HG02759 (cell line): Measurements from ENCODE around the gene AHCYL2.
"Not testable (repeated sequence)": the region's sequence is repeated elsewhere in the genome, so short reads cannot be mapped to it uniquely, and the experiment has no call there.

Experiments
- ATAC-seq: cut with Tn5 transposase; IDR thresholded peaks from one replicate; pipeline ENCODE4 v1.9.1; 2021; ENCODE audit warnings: mild to moderate bottlenecking, moderate library complexity; ENCODE audit not compliant: unreplicated experiment

The AHCYL2 gene

DNA sequence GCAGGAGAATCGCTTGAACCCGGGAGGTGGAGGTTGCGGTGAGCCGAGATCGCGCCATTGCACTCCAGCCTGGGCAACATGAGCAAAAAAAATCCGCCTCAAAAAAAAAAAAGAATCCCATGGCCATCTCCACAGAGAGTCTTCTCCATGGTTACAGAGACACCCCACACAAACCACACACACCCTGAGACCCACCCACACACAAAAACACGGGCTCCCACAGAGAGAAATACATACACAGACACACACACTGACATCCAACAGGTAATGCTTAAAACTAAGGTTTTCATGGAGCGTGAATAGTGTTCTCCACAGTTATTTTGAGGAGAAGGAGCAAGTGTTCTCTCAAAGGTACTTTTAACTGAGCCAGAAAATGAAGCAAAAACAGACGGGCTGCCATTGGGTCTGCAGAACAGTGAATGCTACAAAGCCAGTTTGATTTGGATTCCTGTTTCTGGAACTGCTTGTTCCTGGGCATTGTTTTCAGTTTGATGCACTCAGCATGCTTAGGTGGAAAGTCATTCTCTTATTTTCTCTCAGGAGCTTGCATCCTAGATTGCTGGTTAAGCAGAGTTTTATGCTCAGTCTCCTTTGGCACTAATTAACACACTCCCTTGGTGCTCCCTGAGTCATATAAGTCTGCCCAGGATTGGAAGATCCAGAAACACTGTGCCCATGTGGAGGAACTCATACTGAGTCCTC, 15.4 kb downstream of the AHCYL2 start:
- no peak for ATAC-seq

DNA sequence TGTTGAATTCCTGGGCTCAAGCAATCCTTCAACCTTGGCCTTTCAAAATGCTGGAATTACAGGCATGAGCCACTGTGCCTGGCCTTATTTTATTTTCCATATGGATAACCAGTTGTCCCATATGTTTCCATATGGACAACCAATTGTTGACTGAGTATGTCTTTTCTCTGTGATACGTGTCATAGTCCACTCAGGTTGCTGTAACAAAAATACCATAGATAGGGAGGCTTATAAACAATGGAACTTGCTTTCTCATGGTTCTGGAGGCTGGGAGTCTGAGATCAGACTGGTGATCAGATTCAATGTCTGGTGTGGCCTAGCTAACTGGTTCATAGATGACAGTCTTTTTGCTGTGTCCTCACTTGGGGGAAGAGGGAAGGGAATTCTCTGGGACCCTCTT, 19.4 kb downstream of the AHCYL2 start:
- no peak for ATAC-seq

DNA sequence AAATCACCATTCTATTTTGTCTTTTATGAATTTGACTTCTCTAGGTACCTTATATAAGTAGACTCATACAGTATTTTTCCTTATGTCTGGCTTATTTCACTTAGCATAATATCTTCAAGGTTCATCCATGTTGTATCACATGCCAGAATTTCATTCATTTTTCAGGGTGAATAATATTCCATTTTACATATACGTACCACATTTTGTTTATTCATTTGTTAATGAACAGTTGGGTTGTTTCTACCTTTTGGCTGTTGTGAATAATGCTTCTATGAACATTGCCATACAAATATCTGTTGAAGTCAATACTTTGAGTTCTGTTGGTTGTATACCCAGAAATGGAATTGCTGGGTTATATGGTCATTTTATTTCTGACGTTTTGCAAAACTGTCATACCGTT, 20.7 kb downstream of the AHCYL2 start:
- no peak for ATAC-seq

DNA sequence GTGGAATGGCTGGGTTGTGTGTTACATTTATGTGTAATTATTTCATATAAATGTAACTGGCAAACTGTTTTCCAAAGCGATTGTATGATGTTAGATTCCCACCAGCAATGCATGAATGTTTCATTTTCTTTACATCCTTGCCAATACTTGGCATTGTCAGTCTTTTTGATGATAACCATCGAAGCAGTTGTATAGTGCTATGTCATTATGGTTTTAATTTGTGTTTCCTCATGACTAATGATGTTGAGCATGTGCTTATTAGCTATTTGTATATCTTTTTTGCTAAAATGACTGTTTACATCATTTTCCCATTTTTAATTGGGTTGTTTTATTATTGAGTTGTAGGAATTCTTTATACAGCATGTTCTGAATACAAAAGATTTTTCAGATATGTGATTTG, 22.3 kb downstream of the AHCYL2 start:
- no peak for ATAC-seq

DNA sequence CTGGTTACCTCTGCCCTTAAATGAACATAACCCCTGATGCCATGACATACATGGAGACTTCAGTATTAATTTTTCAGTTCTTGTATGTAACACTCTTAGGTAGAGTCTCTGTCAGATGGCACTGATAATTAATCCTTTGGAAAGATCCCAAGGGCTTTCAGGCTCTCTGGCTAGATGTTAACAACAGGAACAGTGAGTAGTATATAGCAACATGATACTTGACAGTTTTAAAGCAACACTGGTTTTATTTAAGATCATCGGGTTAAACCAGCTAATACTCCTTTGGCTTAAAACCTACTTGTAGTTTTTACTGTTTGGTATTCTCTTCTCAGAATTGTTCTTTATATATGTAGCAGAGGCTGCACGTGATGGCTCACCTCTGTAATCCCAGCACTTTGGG, 27.3 kb downstream of the AHCYL2 start:
- ATAC-seq, result no peak

DNA sequence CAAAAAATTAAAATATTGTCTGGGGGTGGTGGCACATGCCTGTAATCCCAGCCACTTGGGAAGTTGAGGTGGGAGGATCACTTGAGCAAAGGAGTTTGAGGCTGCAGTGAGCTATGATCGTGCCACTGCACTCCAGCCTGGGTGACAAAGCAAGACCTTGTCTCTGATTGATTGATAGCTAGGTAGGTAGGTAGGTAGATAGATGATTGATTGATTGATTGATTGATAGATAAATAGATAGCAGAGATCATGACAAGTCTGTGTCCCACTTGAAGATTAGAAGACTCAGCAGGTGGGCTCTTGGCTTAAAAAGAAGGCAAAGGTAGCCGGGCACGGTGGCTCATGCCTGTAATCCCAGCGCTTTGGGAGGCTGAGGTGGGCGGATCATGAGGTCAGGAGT, 27.8 kb downstream of the AHCYL2 start:
- not testable (repeated sequence) for ATAC-seq

DNA sequence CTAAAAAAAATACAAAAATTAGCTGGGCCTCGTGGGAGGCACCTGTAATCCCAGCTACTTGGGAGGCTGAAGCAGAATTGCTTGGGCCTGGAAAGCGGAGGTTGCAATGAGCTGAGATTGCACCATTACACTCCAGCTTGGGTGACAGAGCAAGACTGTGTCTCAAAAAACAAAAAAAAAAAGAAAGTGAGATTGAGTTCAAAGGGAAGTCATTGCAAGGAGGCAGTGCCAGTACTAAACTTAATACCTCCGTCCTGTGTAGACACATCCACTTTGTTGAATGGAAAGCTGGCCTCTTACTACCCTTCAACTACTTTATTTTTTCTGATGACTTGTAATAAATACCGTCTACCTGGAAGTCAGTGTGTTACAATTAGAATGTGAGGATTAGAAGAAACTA, 31.0 kb downstream of the AHCYL2 start:
- no peak for ATAC-seq

DNA sequence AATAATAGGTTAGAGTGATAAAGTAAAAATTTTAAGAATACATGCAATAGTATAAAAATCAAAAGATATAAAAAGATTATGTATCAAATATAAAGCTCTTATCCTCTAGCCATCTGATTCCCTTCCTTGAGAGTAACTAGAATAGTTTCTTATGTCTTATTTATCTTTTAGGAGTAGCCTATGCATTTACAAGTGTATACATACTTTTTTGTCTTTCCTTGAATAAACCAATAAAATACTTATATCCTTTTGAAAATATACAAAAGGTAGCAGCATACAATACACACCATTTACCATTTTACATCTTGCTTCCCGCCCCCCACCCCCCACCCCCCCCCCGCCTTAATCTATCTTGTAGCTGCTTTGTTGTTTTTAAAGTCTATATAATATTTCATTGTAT, 31.4 kb downstream of the AHCYL2 start:
- no peak for ATAC-seq

DNA sequence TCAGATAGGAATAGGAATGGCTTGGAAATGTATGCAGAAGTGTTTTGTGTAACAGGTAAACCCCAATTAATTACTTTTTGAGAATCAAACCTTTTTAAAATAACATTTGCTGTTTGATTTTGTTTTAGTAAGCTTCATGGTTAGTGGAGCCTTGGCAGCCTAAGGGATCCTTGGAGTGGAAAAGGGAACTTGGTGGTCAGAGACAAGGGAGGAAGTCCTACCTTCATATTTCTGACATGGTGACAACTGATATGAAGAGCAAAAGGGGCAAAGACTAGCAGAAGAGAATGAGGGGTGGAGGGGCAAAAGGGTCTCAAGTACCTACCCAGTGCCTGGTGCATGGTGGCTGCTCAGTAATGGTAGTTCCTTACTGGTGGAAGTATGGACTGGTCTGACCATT, 32.3 kb downstream of the AHCYL2 start:
- no peak for ATAC-seq

DNA sequence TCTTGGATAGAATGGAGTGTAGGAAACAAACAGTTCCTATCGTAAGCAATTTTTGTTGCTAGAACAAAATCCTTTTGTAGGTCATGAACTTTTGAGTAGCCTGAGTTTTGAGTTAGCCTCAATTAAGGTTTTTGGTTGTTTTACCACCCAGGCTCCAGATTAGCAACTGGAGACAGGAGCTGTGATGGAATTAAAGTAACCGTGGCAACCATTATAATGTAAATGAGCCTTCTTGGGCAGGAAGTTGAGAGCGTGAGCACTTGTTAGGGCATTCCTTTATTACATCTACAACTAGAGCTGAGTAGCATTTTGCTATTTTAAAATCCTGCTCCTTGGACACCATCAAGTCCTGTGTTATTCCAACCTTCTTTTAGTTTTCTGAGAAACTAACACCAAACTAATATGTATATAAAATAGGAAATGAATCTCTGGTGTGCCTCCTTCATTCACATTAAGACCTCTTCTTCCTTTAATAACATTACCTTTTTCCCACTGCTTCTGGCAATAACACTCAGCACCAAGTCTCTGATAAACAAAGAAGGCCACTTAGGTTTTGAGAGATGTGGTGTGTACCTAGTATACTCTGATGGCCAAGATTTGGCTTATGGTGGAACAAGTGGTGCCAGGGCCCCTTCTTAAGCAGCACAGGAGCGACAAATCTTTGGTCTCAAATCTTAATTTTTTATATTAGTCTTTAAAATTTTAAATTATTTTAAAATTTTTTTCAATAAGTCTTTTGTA, 34.0 kb downstream of the AHCYL2 start:
- ATAC-seq, result no peak

DNA sequence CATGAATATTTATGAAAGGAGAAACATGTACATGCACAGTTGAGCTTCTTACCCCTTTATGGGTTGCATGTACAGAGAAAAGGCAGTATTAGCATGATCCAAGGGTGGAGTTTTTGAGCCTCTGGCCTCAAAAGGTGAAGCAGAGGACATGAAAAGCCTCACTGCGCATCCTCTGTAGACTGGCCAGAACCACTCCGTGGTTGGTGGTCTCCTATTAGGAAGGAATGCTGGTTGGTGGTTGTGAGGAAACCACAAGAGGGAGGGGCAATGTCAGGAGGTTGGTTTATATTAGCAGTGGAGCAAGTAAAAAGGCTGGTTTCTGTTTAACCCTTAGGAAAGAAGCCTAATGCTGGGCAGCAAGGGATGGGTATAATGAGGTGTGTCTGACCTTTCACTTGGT, 37.5 kb downstream of the AHCYL2 start:
- no peak for ATAC-seq

DNA sequence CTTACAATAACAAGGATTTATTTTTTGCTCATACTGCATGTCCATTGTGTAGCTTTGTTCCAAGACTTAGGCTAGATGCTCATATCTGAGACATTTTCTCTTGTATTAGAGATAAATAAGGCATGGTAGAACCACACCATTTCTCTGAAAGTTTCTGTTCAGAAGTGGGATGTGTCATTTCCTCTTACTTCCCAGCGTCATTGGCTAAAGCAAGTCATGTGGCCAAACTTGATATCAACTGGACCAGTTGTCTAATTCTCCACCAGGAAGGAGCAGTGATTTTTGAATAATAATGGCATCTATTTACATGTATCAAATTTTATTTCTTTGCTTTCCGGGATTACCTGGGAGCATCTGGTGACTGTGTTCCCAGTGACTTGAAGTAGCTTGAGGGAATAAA, 38.3 kb downstream of the AHCYL2 start:
- ATAC-seq, result no peak

DNA sequence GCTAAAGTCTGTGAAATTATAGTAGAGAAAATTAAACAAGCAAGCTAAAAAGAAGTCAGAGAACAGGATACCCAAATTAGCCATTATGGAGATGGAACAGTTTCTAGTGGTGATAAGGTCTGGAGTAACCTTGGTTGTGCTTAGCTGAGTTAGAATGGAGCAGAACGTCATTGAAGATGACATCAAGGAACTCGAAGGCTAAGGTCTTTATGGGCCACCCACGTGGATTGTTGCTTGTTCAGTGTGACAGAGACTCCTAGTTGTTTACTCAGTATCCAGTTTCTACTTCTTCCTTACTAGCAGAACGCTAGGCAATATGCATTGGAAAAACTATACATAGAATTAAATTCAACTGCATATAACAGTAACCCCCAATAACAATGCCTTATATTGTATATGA, 39.7 kb downstream of the AHCYL2 start:
- no peak for ATAC-seq

DNA sequence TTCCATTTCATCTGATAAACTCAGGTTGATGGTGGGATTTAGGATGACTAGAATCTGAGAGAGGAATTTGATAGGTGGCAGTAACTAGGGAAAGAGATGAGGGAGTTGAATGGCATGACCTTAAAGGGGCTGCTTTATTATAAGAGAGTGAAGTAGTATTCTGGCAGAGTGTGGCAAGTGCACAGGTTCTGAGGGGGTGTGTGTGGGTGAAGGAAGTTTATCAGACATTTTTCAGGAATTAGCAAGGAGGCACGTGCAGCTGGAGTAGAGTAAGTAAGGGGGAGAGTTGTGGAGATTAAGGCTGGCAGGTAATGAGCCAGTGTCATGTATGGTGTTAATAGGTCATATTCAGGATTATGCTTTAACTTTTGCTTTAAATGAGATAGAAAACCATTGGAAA, 40.5 kb downstream of the AHCYL2 start:
- ATAC-seq, result no peak

DNA sequence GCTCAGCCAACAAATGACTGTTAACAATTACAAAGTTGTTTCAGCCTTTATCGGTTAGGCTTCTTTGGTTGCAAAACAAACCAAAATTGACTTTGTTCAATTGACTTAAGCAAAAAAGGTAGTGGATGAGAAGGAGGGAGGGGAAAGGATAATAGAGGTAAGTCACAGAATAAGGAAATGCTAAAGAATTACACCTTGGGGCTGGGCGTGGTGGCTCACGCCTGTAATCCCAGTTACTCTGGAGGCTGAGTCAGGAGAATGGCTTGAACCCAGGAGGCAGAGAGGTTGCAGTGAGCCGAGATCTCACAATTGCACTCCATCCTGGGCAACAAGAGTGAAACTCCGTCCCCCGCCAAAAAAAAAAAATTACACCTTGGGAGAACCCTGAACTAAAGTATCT, 41.4 kb downstream of the AHCYL2 start:
- no peak for ATAC-seq

DNA sequence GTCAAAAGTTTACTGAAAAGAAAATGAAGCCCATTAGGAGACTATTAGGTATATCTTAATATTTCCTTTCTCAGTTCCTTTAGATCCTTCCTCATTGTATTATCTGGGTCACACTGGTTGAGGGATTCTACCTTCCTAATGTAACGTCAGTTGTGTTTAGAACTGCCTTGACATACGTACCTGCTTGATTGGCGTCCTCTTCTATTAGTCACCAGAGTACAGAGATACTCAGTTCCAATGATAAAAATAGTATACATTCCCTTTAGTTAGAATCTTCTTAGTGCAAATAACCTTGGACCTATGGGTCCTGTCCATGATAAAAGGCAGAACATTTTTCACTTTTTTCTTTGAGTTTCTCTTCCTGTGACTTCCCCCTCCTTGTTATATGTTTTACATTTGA, 45.2 kb downstream of the AHCYL2 start:
- ATAC-seq, result no peak

DNA sequence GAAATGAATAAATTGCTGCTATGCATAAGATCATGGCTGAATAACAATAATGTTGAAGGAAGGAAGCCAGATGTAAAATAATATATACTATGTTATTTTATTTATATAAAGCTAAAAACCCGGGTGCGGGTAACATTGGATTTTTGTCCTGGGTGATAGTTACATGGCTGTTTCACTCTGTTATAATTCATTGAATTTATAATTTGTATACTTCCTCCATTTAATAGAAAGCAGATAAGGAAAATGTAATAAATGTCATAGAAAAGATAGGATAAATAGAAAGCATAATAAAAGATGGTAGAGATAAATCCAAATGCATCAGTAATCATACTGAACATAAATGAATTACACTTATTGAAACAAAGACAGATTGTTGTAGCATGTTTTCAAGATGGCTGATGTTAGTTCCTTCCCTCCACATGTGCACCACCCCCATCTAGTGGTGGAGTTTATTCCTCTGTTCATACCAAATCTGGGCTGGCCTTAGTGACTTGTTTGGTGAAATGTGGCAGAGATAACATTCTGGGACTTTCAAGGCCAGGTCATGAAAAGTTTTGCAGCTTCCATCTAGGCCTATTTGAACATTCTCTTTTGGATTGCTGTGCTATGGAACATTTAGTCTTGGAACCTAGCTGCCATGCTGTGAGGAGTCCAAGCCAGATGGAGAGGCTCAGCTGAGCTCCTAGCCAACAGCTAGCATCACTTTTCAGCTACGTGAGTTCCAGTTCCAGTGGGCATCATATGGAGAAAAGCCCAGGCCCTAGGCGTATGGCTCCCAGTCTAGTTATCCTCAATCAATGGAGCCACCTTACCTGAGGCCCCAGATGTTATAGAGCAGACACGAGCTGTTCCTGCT, 46.9 kb downstream of the AHCYL2 start:
- no peak for ATAC-seq

DNA sequence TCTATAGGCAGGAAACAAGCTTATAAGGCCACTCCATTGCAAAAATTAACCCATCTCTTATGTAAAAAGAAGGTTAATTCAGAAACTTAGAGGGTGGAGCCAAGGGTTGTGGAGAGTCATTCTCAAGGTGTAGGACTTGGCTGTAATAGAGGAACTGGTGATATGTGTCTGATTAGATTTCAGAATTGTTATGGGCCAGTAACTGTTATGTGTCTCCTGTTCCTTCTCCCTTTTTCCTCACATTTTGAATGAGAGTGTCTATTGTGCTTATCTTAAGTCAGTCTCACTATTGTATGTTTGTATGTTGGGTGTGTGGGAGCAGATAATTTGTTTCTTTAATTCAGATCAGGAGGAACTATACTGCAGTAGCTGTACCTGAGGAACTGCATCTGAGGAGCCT, 49.1 kb downstream of the AHCYL2 start:
- no peak for ATAC-seq

DNA sequence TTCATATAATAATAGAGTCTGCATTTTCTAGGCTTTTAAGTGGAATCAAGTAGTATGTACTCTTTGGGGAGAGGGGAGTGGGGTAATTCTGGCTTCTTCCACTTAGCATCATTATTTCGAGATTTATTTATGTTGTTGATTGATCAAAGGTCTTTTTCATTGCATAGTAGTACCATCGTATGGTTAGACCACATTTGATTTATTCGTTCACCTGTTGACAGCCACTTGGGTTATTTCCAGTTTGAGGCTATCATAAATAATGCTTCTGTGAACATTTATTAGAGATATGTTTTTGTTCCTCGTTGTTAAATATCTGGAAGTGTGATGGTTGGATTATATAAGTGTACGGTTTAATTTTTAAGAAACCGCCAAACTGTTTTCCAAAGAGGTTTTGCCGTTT, 52.8 kb downstream of the AHCYL2 start:
- no peak for ATAC-seq

DNA sequence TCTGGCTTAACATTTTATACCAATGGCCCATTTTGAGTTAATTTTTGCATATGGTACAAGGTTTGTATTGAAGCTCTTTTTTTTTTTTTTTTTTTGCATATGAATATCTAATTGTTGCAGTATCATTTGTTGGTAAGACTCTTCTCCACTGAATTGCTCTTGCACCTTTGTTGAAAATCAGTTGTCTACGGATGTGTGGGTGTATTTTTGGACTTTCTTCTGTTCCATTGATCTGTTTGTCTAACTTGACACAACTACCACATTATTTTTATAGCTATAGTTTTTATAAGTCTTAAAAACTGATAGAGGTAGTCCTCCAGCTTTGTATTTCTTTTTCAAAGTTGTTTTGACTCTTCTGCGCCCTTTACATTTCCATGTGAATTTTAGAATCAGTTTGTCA, 53.9 kb downstream of the AHCYL2 start:
- no peak for ATAC-seq

DNA sequence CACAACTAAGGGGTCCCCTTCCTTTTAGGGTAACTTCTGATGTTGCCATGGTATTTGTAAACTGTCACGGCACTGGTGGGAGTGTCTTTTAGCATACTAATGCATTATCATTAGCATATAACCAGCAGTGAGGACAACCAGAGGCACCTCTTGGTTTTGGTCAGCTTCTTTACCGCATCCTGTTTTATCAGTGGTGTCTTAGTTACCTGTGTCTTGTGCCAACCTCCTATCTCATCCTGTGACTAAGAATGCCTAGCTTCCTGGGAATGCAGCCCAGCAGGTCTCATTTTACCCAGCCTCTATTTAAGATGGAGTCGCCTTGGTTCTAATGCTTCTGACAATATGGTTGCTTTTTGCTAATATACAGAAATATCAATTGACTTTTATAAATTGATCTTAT, 54.9 kb downstream of the AHCYL2 start:
- no peak for ATAC-seq

DNA sequence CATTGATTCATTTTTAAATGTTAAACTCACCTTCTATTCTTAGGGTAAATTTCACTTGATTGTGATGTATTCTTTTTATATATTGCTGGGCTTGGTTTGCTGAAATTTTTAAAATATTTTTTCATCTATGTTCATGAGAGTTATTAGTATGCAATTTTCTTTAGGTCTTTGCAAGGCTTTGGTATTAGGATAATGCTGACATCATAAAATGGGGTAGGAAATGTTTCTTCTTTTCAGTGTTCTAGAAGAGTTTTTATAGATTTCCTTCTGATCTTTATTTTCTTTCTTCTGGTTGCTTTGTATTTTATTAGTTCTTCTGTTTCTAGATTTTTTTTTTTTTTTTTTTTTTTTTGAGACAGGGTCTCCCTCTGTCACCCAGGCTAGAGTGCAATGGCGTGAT, 56.3 kb downstream of the AHCYL2 start:
- ATAC-seq, result no peak
